Cortex of kidney (tissue), 1 donor: Measurements from ENCODE around the gene CLCN7.

Experiments used
- DNase-seq: peaks from one replicate; lab custom pipeline; 2025; lab: John Stamatoyannopoulos, UW

The CLCN7 gene

GRCh38 chr16:1474796-1475551 is at the start of gene CLCN7:
TSS of gene CLCN7 (minus strand) at chr16:1475028. CDS start at chr16:1474974, 54 bp downstream.
- peak; percentile 51 for DNase-seq

GRCh38 chr16:1524366-1524765 is 49.5 kb upstream of the CLCN7 start:
- DNase-seq = no peak

DNA sequence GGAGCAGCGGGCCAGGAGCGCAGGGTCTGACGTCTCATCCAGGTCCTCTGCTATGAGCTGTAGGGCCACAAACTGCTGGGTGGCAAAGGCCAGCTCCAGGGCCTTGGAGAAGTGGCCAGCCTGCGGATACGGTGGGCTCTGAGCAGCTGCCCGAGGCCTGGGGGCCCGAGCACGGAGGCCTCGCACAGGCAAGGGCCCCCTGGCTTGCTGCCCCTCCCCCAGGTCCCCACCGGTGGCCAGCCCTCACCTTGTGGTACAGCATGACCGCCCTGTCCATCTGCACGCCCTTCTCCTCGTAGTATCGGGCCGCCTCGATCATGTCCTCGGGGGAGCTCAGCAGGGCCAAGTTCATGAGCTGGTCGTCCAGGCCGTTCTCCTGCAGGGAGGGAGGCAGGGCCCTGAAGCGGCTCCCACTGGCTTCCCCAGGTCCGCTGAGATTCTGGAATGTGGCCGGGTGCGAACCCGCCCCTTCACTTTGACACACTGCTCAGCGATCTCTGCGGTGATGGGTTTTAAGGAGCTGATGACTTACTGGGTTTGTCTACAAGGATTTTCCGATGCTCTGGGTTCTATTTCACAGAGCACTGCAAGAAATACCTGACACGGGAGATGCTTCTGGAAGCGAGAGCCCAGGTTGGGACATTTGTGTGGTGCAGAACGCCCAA is 48.9 kb upstream of the CLCN7 start:
- no peak for DNase-seq

- no peak for DNase-seq
Observed at GRCh38 chr16:1520461-1520860, 45.6 kb upstream of the CLCN7 start.

DNA sequence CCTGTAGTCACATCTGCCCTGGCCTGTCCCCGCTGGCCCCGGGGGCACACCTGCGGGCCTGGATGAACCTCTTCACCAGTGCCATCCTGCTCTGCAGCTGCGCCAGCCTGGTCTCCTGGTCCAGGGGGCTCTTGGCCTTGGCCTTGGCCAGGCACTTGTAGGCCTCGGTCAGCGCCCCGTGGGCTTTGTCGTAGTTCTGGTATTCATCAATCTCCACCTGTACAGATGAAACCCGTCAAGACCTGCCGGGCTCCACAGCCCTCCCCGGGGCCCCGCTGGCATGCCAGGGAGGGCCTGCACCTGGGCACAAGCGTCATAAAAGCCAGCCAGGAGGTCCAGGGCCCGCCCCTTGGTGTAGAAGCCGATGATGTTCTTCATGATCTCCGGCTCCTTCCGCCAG is 45.0 kb upstream of the CLCN7 start:
- DNase-seq = no peak

DNA sequence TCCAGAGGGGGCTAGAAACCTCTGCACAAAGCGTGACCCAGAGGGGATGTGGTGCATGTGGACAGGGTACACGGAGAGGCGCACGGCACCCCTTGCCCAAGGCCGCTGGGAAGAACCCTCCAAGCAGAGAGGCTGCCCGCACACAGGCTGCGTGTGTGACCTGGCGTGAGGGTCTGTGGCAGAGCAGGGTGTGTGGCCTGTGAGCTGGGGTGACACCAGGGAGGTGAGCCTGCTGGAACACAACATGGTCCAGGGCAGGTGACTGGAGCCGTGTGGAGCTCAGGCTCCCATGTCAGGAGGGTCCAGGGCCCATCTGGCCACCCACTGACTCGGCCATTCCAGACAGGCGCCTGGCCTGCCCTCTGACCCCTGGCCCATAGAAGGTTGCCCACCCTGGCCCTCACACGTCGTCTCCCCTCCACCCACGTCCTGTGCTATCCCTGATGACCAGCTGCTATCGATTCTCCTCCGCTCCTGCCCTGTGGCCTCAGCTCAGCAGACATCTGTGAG is 43.9 kb upstream of the CLCN7 start:
- DNase-seq = no peak

DNA sequence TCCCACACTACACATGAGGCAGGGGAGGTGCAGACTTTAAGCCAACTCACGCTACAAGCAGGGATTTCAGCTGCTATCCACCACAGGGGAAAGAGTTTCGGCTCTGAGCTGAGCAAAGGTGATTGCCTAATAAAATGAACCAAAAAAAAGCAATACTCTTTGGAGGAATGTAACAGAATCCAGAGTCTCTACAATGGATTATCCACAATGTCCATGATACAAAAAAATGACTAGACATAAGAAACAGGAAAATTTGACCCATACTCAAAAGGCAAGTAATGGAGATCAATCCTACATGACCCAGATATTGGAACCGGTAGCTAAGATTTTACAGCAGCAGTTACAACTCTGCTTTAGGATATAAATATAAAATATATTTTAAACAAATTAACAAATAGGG is 39.7 kb upstream of the CLCN7 start:
- DNase-seq = no peak

- no peak for DNase-seq
Observed at GRCh38 chr16:1512774-1513173, 37.9 kb upstream of the CLCN7 start.

DNA sequence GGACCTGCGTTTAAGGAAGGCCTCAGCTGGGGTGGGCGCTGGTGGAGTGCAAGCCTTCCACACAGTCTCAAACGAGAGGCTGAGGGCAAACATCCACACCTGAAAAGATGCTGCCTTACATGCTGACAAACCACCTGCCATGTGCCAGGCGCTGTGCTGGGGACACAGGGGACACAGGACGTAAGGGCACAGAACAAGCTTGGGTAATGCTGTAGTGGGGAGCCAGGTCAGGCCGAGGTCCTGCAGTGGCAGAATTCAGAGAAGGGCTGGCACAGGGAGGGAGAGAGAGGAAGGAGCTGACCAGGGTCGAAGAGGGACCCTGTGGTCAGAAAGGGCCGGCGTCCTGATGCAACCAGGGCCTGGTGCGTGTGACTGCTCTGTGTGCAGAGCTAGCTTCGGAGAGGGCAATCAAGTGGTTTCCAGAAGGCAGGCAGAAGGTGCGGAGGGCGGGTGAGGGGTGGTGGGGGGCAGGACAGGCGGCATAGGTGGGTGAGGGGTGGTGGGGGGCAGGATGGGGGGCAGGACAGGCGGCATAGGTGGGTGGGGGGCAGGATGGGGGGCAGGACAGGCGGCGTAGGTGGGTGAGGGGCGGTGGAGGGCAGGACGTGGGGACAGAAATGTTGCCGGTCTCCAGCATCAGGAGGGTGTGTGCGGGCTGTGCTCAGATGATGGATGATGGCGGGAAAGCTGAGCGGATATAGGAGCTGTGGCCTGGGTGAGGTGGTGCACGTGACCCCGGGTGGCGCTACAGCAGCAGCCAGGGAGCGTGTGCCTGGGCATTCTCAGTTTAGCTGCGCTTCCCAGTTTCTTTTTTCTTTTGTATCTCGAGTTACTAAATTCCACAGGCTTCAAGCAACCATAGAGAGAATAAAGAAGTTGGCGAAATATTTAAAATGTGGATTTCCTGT is 37.1 kb upstream of the CLCN7 start:
- no peak for DNase-seq

- DNase-seq = no peak
Observed at GRCh38 chr16:1510941-1511351, 36.1 kb upstream of the CLCN7 start.

- DNase-seq = no peak
Observed at GRCh38 chr16:1510272-1510671, 35.4 kb upstream of the CLCN7 start.

DNA sequence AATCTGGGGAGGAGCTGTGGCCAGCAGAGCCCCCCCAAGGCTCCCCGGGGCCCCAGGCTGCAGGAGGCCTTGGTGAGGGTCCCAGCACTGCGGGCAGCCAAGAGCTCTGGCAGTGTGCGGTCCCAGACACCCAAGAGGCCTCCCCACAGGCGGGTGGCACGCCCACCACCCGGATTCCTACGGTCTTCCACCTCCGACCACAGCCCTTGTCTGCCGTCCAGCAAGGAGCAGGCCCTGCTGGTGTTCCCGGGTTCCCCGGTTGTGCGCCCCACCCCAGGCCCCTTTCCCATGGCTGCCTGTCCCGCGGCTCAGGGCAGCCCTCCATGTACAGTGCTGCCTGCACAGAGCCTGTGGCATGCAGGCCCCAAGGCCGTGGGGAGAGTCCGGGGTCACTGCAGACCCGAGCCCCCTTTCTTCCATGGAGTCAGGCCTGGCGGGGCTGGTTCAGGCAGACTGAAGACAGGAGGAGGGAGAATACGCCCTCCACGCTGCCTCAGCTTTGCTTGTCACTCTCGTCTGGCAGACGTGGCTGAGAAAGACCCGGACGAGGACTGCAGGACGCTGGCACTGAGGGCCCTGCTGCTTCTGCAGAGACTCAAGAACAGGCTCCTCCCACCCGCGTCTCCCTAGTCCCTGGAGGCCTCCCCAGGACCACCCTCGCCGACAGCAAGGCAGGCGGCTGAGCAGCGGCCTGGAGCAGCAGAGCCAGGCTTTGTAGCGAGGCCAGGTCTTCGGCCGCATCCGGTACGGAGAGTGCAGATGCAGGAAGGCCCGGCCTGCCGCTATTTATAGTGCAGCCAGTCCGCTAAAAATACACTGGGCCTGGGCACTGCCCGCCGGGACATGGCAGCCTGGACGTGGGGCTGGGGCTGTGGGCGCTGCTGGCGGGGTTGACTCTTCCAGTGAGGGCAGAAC is 34.7 kb upstream of the CLCN7 start:
- no peak for DNase-seq

GRCh38 chr16:1508494-1509187 is 33.8 kb upstream of the CLCN7 start:
- DNase-seq = no peak

DNA sequence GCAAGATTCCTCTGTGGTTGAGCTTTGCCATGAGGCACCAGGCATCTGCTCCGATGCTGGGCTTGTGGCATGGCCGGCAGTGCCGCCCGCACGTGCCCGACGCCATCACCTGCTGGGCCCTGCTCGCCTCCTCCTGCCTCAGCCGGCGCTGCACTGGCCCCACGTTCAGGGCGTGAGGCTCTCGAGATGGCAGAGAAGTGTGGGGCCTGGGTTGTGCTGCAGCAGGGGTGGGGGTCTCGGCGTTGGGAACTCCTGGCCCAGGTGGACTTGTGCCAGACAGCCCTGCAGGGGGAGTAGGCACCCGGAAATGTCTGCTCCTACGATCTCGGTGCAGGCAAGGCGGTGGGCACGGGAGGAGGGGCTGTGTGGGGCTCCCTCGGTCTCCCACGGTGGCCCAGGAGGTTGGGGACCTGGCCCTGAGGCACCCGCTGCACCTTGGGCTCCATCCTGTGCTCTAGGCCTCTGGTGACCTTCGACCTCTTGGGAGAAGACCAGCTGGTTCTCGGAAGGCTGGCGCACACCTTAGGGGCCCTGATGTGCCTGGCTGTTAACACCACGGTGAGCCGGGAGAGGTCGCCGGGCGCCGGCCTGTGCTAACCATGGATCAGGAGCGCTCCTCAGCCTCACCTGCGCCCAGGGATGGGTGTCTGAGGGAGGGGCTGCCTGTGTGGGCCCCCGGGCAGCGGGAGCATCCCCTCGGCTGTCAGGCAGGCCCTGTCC is 31.8 kb upstream of the CLCN7 start:
- DNase-seq = no peak

- no peak for DNase-seq
Observed at GRCh38 chr16:1505912-1506311, 31.1 kb upstream of the CLCN7 start.

- DNase-seq = no peak
Observed at GRCh38 chr16:1505073-1505844, 30.4 kb upstream of the CLCN7 start.

DNA sequence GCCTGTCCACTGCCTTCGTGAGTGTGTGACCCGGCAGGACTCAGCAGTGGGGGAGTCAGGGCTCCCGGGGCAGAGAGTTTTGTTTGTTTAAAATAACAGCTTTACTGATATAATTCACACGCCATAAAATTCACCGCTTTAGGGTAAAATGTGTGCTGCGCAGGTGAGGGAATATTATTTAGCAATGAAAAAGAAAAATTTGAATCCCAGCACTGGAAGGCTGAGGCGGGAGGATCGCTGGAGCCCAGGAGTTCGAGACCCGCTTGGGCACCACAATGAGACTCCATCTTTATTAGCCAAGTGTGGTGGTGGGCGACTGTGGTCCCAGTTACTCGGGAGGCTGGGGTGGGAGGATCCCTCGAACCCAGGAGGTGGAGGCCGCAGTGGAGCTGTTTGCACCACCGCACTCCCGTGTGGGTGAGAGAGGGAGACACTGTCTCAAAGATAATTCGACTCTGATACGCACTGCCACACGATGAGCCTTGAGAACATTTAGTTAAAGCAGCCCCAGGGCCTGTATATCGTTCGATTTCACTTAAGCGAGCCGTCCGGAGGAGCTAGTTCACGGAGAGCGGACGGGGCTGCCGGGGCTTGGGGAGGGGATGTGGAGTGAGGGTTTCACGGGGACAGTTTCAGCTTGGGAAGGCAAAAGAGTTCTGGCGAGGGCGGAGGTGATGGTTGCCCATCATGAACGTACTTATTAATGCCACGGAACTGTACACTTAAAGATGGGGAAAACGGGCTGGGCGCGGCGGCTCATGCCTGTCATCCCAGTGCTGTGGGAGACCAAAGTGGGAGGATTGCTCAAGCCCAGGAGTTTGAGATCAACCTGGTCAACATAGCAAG is 28.5 kb upstream of the CLCN7 start:
- DNase-seq = no peak
